ENCODE data around the gene FGF11. TPM values are rescaled to one million over a fixed set of nuclear protein-coding genes. Genes with fewer than 3 reads are reported as not detected.

The FGF11 gene
- total RNA-seq, 1 donor from 2014 or later = 1.1 TPM

GRCh38 chr17:7483255-7484066, 44.1 kb downstream of the FGF11 start:
- DNase-seq (peak; percentile 95), ATAC-seq (peak; percentile 69)
- peak overlapping the region; percentile 100 for H3K27ac ChIP-seq
- TF ChIP-seq CTCF (IDR thresholded peaks at IDR 0.05) = no peak
- peaks cover 5% of the 10 kb centered on the region for H3K36me3 ChIP-seq
- intact Hi-C loops (cut with DNase I) = no loop called here
- peak overlapping the region; percentile 78 for H3K4me3 ChIP-seq
- H3K27me3 ChIP-seq = no peaks in the 10 kb centered on the region
- peaks cover 35% of the 10 kb centered on the region for H3K4me1 ChIP-seq
- no peaks in the 10 kb centered on the region for H3K9me3 ChIP-seq

GRCh38 chr17:7484067-7484918, 45.0 kb downstream of the FGF11 start, which contains the start of gene POLR2A:
Gene POLR2A (plus strand): TSS chr17:7484366.
- no peaks in the 10 kb centered on the region for H3K27me3 ChIP-seq
- no peaks in the 10 kb centered on the region for H3K9me3 ChIP-seq
- peak within 1 kb of the TSS; percentile 78 for H3K4me3 ChIP-seq
- ATAC-seq = peak; percentile 91
- no peak for TF ChIP-seq CTCF (IDR thresholded peaks at IDR 0.05)
- H3K36me3 ChIP-seq = peaks cover 5% of the 10 kb centered on the region
- DNase-seq = peak; percentile 99
- peak within 1 kb of the TSS; percentile 100 for H3K27ac ChIP-seq
- intact Hi-C loops (cut with DNase I) = no loop called here
- H3K4me1 ChIP-seq = peaks cover 43% of the 10 kb centered on the region

DNA sequence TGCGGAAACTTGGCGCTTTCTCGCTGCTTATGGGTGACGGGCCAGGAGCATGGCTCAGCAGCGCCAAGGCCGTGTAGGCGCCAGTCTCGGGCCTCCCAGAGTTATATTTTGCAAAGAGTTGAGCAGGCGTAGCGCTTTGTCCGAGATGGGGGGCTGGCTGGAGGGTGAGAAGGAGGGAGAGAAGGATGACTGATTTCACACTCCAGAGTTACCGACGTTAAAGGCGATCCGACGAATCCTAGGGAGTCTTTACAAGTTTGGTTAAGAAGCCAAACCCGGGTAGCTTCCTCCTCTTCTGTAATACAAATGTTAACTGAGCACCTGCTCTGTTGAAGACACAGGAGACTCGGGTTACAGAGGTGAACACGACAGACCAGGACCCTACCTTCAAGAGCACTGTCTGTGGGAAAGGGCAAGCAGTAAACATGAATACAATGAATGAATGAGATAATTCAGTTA, 45.6 kb downstream of the FGF11 start:
- TF ChIP-seq CTCF (IDR thresholded peaks at IDR 0.05) = peak; percentile 19
- no peak for ATAC-seq
- DNase-seq = no peak
- peak overlapping the region; percentile 78 for H3K4me3 ChIP-seq
- H3K36me3 ChIP-seq = peaks cover 5% of the 10 kb centered on the region
- no peaks in the 10 kb centered on the region for H3K27me3 ChIP-seq
- intact Hi-C loops (cut with DNase I) = no loop called here
- no peaks in the 10 kb centered on the region for H3K9me3 ChIP-seq
- H3K27ac ChIP-seq = peak overlapping the region; percentile 100
- peaks cover 42% of the 10 kb centered on the region for H3K4me1 ChIP-seq

DNA sequence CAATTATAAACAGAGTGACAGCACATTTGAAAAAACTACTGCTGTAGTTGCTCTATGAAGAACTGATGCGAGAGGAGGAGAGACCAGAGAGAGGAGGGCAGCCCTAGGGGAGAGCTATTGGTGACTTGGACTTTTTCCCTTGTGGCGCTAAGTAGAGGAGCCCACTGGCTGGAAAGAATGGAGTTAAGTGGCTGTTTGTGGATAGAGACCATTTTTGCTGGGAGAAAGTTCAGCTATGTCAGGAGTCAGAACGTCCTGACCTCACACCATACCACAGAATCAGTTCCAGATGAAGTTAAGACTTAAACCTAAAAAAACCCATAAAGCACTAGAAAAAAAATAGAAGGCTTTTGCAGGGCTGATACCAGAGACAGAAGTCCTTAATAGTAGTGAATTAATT, 46.9 kb downstream of the FGF11 start:
- H3K9me3 ChIP-seq = no peaks in the 10 kb centered on the region
- no peaks in the 10 kb centered on the region for H3K27me3 ChIP-seq
- no peak for TF ChIP-seq CTCF (IDR thresholded peaks at IDR 0.05)
- DNase-seq (no peak), ATAC-seq (no peak)
- intact Hi-C loops (cut with DNase I) = no loop called here
- peaks cover 6% of the 10 kb centered on the region for H3K36me3 ChIP-seq
- H3K4me3 ChIP-seq = peak overlapping the region; percentile 78
- peaks cover 39% of the 10 kb centered on the region for H3K4me1 ChIP-seq
- H3K27ac ChIP-seq = peak overlapping the region; percentile 55

GRCh38 chr17:7490144-7490543, 50.8 kb downstream of the FGF11 start:
- no peak for TF ChIP-seq CTCF (IDR thresholded peaks at IDR 0.05)
- H3K4me1 ChIP-seq = peaks cover 38% of the 10 kb centered on the region
- intact Hi-C loops (cut with DNase I) = no loop called here

More at GRCh38 chr17:7490144-7490543, 50.8 kb downstream of the FGF11 start:
- H3K4me3 ChIP-seq = no peak overlapping the region
- no peak overlapping the region for H3K27ac ChIP-seq
- no peak for DNase-seq
- H3K36me3 ChIP-seq = peaks cover 27% of the 10 kb centered on the region
- H3K27me3 ChIP-seq = no peaks in the 10 kb centered on the region
- ATAC-seq = no peak
- no peaks in the 10 kb centered on the region for H3K9me3 ChIP-seq

Measured in upper lobe of right lung (tissue), 1 donor.